Hepatocyte (in vitro differentiated cells): ENCODE results near the gene MICB. TPM values are rescaled to one million over a fixed set of nuclear protein-coding genes. Genes with fewer than 3 reads are reported as not detected.
A peak's percentile ranks its signal among the peaks of the same experiment; 100 is the strongest.

ENCODE experiments used
- DNase-seq: peaks from one replicate; pipeline ENCODE4 v3.0.0-alpha.2; 2016; ENCODE audit warnings: low spot score
- H2AFZ ChIP-seq: fragments of 200-600 bp; sonication (generic); 2 replicates; pipeline ENCODE4 v1.6.0; 2016; ENCODE audit warnings: antibody characterized with exemption, mild to moderate bottlenecking
- H3K27ac ChIP-seq: fragments of 200-600 bp; sonication (generic); 2 replicates; pipeline ENCODE4 v1.5.1; 2016; ENCODE audit warnings: mild to moderate bottlenecking
- H3K27me3 ChIP-seq: fragments of 200-600 bp; sonication (generic); 2 replicates; pipeline ENCODE4 v1.6.1; 2016
- H3K36me3 ChIP-seq: fragments of 200-600 bp; sonication (generic); replicated peaks from 2 replicates; pipeline ENCODE4 v1.5.1; 2016; ENCODE audit warnings: low read depth; ENCODE audit not compliant: insufficient read depth
- H3K4me1 ChIP-seq: fragments of 200-600 bp; sonication (generic); 2 replicates; pipeline ENCODE4 v1.5.1; 2016; ENCODE audit warnings: mild to moderate bottlenecking, moderate library complexity; ENCODE audit not compliant: insufficient read depth
- H3K4me2 ChIP-seq: fragments of 200-600 bp; sonication (generic); 2 replicates; pipeline ENCODE4 v1.6.0; 2016
- H3K4me3 ChIP-seq: fragments of 200-600 bp; sonication (generic); 2 replicates; pipeline ENCODE4 v1.5.1; 2016; ENCODE audit warnings: mild to moderate bottlenecking
- H3K79me2 ChIP-seq: fragments of 200-600 bp; sonication (generic); 2 replicates; pipeline ENCODE4 v1.6.0; 2017; ENCODE audit warnings: mild to moderate bottlenecking
- H3K9me2 ChIP-seq: fragments of 200-600 bp; sonication (generic); replicated peaks from 2 replicates; pipeline ENCODE4 v1.6.0; 2017; ENCODE audit warnings: mild to moderate bottlenecking; ENCODE audit not compliant: insufficient read depth
- H3K9me3 ChIP-seq: fragments of 200-600 bp; sonication (generic); 2 replicates; pipeline ENCODE4 v1.5.1; 2016; ENCODE audit warnings: low read depth, mild to moderate bottlenecking
- H4K20me1 ChIP-seq: fragments of 200-600 bp; sonication (generic); 2 replicates; pipeline ENCODE4 v1.6.0; 2016; ENCODE audit warnings: mild to moderate bottlenecking; ENCODE audit not compliant: insufficient read depth, poor library complexity, severe bottlenecking
- EZH2 ChIP-seq: fragments of 200-600 bp; sonication (generic); IDR thresholded peaks from 2 replicates; pipeline ENCODE4 v1.6.1; 2016; ENCODE audit warnings: antibody characterized with exemption, mild to moderate bottlenecking, borderline replicate concordance
- EZH2phosphoT487 ChIP-seq: fragments of 200-600 bp; sonication (generic); IDR thresholded peaks from one replicate; pipeline ENCODE4 v1.6.1; 2018; ENCODE audit warnings: antibody characterized with exemption, mild to moderate bottlenecking, low read depth, moderate library complexity; ENCODE audit not compliant: unreplicated experiment, severe bottlenecking
- WGBS: methylation state at CpG from one replicate; pipeline ENCODE4 v1.1.6; 2016; ENCODE audit warnings: low lambda C conversion rate; ENCODE audit errors: missing lambda C conversion rate; 5-methylcytosine and 5-hydroxymethylcytosine counted together
- polyA plus RNA-seq: library from polyadenylated mRNA; unstranded; fragments of >200 nt; fragmentation: Nextera tagmentation; extraction: Ambion mirVana; gene quantifications from 2 replicates; pipeline ENCODE4 v1.2.1, GENCODE V29; 2016
- total RNA-seq: library from RNA; depleted of rRNA; stranded (reverse); fragments of >200 nt; gene quantifications from 2 replicates; pipeline ENCODE4 v1.2.3, GENCODE V29; 2014
- TF ChIP-seq, protein P1 (sequence below): fragments of 200-600 bp; sonication (generic); IDR thresholded peaks from 2 replicates; pipeline ENCODE4 v1.5.1; 2016; ENCODE audit warnings: antibody characterized with exemption, mild to moderate bottlenecking; ENCODE audit not compliant: poor library complexity

The MICB gene
- total and polyA plus RNA-seq, 2 experiments from 2014 or later = 0.11 to 0.67 TPM

DNA sequence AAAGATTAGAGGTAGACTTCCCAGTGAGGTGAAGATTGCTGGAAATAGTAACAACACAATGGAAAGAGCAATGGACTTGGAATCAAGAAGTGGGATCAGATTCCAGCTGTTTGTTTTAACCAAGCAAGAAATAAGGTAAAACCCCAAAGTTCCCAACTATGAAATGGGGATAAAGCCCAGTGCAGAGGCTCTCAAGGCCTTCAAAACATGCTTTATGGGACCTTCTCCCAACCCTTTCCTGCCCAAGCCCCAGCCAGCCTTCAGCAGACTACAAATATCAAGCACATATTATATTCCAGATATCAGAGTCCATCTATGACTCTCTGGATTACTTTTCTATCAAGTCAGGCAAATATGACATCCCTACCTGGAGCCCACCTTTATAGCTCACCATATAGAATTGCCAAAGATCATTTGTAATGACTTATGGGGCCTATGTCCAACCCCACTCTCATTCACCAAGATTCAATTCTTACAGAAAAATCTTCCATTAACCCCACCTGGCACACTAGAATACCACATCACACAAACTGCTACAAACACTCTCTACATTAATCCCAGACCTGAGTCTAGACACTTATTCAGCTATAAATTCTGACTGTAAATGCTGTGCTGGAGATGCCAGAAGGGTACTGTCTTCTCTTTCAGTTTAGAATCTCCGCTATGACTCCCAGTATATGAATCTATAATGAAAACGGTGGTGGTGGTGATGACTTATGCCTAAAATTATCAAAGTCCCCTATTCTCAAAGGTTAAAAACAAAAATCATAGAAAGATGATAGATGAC, 37.8 kb downstream of the MICB start:
- no peak overlapping the region for H3K27ac ChIP-seq
- no peak for TF ChIP-seq EZH2
- no peak overlapping the region for H2AFZ ChIP-seq
- 47% methylated on average over 2 of the region's 2 CpGs for WGBS
- H3K9me2 ChIP-seq = no peaks in the 10 kb centered on the region
- H3K4me2 ChIP-seq = no peak overlapping the region
- no peak for DNase-seq
- no peak overlapping the region for H3K4me3 ChIP-seq
- H3K27me3 ChIP-seq = no peaks in the 10 kb centered on the region
- H3K4me1 ChIP-seq = peaks cover 19% of the 10 kb centered on the region
- peaks cover 92% of the 10 kb centered on the region for H4K20me1 ChIP-seq
- H3K36me3 ChIP-seq = peaks cover 13% of the 10 kb centered on the region
- H3K9me3 ChIP-seq = no peaks in the 10 kb centered on the region
- H3K79me2 ChIP-seq = peaks cover 73% of the 10 kb centered on the region

GRCh38 chr6:31538805-31539400, 41.0 kb downstream of the MICB start:
- H3K27me3 ChIP-seq = no peaks in the 10 kb centered on the region
- peak overlapping the region; percentile 56 for H3K4me3 ChIP-seq
- peaks cover 73% of the 10 kb centered on the region for H4K20me1 ChIP-seq
- peaks cover 19% of the 10 kb centered on the region for H3K4me1 ChIP-seq
- H3K9me3 ChIP-seq = no peaks in the 10 kb centered on the region
- no peak overlapping the region for H2AFZ ChIP-seq
- peaks cover 8% of the 10 kb centered on the region for H3K36me3 ChIP-seq
- peak overlapping the region; percentile 86 for H3K4me2 ChIP-seq
- H3K79me2 ChIP-seq = peaks cover 89% of the 10 kb centered on the region
- H3K27ac ChIP-seq = no peak overlapping the region
- 86% methylated on average over 6 of the region's 6 CpGs for WGBS
- no peaks in the 10 kb centered on the region for H3K9me2 ChIP-seq
- TF ChIP-seq EZH2phosphoT487 (no peak), EZH2 (no peak)
- TF ChIP-seq, protein P1, sequence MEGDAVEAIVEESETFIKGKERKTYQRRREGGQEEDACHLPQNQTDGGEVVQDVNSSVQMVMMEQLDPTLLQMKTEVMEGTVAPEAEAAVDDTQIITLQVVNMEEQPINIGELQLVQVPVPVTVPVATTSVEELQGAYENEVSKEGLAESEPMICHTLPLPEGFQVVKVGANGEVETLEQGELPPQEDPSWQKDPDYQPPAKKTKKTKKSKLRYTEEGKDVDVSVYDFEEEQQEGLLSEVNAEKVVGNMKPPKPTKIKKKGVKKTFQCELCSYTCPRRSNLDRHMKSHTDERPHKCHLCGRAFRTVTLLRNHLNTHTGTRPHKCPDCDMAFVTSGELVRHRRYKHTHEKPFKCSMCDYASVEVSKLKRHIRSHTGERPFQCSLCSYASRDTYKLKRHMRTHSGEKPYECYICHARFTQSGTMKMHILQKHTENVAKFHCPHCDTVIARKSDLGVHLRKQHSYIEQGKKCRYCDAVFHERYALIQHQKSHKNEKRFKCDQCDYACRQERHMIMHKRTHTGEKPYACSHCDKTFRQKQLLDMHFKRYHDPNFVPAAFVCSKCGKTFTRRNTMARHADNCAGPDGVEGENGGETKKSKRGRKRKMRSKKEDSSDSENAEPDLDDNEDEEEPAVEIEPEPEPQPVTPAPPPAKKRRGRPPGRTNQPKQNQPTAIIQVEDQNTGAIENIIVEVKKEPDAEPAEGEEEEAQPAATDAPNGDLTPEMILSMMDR = no peak
- DNase-seq = no peak

DNA sequence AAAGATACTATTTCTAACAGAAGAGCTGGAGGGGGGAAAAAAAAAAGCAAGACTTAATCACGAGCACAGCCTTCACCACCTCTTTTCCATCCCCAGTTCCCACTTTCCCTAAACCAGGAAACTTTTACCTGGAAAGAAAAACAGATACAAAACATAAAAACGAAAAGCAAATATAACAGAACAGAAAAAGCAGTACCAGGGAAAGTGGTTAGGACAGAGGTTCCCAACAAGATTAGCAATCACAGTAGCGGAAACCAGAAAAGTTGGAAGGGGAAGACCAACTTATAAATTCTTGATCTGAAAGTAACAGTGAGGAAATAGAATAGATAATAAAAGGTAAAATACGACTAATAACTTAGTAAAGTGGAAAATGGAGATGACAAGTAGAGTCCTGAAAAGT, 42.7 kb downstream of the MICB start:
- peaks cover 73% of the 10 kb centered on the region for H3K79me2 ChIP-seq
- no peaks in the 10 kb centered on the region for H3K9me3 ChIP-seq

More for the DNA sequence above, 42.7 kb downstream of the MICB start:
- Histone ChIP-seq H3K36me3 (peaks cover 7% of the 10 kb centered on the region), H3K4me1 (peaks cover 19% of the 10 kb centered on the region), H3K27me3 (no peaks in the 10 kb centered on the region), H4K20me1 (peaks cover 55% of the 10 kb centered on the region), H3K9me2 (no peaks in the 10 kb centered on the region), H3K4me2 (peak overlapping the region; percentile 86), H2AFZ (no peak overlapping the region), H3K27ac (peak overlapping the region; percentile 99), H3K4me3 (peak overlapping the region; percentile 56)
- WGBS = 7% methylated on average over 4 of the region's 4 CpGs
- TF ChIP-seq EZH2 (no peak), EZH2phosphoT487 (no peak)
- TF ChIP-seq, protein P1 = no peak
- no peak for DNase-seq
